GM23248 (cell line): ENCODE measurements around the gene WDR91.

ENCODE experiments used
- EZH2 ChIP-seq: fragments of 200-600 bp; sonication (generic); IDR thresholded peaks from 2 replicates; pipeline ENCODE4 v1.6.1; 2018; ENCODE audit warnings: antibody characterized with exemption, mild to moderate bottlenecking; ENCODE audit not compliant: insufficient read depth, poor library complexity, severe bottlenecking
- EZH2phosphoT487 ChIP-seq: fragments of 200-600 bp; sonication (generic); IDR thresholded peaks from 2 replicates; pipeline ENCODE4 v1.6.1; 2018; ENCODE audit warnings: antibody characterized with exemption, moderate library complexity, mild to moderate bottlenecking, low read depth; ENCODE audit not compliant: insufficient read depth

GRCh38 chr7:135162382-135163001, 48.8 kb downstream of the WDR91 start:
- no peak for TF ChIP-seq EZH2
- no peak for TF ChIP-seq EZH2phosphoT487
